LHCN-M2 (cell line): ENCODE measurements around the gene MYL1. TPM values are rescaled to one million over a fixed set of nuclear protein-coding genes. Genes with fewer than 3 reads are reported as not detected.

Experiments
- DNase-seq: peaks from one replicate; pipeline ENCODE4 v3.0.0-alpha.2; 2012; ENCODE audit warnings: low read depth
- total RNA-seq: library from RNA; depleted of rRNA; stranded (reverse); fragments of >200 nt; gene quantifications from 2 replicates; pipeline ENCODE4 v1.2.3, GENCODE V29; 2014; rRNA removed

MYL1 gene
- total RNA-seq, 1 experiment from 2014 or later = 0.34 TPM

DNA sequence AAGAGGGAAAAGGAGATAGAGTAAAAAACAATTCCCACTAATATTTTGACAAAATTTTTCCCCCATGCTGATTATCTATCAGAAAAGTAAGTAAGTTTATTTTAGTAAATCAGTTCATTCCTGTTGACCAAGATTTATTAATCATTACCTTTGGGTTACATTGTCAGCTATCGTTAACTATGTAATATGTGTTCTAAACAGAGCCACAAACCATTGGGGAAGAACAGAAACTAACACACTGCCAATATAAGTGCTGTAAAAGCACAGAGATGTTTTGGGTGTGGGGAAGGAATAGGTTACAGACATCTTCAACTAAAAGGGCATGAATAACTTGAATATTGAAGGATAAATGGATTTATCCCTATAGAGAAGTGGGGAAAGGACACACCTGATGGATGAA lies 47.3 kb downstream of the MYL1 start:
- DNase-seq = no peak

DNA sequence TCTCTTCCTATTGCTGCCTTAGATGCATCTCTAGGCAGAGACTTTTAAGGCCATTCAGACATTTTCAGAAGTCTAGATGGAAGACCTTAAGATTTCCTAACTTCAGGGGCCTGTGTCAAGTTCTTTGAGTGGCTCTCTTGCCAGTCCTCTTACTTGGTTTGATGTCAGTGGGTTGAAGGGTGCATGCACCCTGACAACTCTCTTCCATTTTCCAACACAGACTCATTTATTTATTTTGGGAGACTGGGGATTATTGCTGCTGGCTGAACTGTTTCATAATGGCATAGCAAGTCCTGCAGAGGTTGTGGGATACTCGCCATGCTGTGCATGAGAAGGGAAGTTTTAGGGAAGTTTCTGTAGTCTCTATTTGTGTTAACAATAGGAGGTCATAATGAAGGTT lies 50.7 kb downstream of the MYL1 start:
- DNase-seq = no peak

DNA sequence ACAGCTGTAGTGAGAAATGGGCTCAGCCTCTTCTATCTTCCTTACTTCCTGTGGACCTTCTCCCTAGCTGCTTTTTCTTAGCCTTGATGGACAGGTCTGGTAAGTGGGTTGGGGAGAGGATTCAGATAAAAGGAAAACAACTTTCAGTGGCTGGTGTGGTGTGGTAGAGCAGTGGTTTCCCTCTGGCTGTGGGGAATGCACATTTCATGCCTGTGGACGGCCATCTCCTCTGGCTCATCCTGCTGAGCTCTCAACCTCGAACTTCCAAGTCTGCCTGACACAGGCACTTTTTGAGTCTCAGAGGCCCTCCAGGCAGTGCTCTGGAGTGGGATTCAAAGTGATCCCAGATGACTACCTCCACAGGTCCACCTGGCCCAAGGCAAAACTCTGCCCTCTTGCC lies 51.1 kb downstream of the MYL1 start:
- no peak for DNase-seq

DNA sequence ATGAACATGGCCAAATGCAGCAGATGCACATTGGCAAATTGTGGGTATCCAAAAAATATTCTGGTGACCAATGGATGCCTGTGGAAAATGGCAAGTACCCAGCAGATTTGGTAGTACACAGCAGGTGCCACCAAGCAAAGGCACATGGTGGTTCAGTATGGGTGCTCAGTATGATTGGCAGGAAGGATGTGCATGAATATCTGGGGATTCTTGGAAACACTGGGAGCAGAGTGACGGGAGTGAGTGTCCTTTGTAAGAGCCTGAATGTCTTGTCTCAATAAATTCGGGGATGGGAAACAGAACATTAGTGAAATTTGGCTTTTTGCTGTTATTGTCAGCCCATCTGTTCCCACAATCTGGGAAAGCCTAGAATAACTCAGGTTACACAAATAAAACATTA lies 52.9 kb downstream of the MYL1 start:
- no peak for DNase-seq

DNA sequence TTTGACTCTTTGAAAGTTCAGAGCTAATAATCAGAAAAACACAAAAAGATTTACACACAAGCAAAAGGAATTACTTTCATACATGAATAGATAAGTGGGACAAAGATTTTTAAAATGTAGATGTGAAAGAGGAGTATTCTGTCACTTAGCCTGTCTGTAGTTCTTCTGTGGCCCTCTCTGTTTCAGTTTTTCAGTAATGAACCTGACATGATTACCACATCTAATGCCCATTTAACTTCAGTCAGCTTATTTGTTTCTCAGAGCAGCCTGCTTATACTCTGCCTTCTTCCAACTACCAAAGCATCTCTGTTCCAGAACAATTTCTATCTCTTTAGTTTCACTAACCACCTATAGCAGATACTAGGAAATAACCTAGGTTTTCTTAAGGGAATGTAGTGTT lies 55.3 kb downstream of the MYL1 start:
- no peak for DNase-seq

DNA sequence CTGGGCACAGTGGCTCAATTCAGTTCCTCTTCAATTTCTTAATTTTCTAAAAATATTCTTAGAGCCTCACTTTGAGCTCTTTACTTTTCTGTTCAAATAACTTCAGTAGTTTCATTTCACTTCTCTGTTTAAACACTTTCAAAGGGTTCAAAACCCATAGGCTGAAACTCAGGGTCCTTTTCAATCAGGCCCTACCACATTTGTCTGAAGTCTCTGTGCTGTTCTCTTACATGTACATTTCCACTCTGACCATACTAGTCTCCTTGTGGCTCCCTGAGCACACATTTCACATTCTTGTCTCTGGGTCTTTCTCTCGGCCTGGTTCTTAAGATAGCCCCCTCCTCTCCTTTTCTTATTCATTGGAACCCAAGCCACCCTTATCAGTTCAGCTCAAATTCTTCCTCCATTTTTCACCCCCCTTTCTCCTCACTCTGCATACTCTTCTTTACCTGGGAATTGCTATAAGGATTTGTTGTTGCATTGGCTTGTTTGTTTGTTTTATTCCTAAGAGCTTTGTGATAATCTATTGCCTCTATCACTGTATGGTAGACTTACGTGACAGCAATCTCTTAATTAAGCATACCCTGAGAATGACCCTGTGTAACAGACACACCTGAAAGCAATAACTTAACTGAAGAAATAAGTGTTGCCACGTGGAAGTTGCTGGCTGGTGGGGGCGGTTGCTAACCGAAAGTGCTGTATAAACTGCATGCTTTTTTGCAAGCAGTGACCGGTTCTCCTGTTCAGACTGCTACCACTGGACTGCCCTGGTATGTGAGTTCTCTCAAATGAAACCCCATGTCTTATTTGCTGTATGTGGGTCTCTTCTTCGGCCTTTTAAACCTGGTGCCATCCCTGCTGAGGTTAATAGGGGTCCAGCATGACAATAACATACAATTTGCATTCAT lies 62.0 kb downstream of the MYL1 start:
- DNase-seq = no peak

- no peak for DNase-seq
Observed at GRCh38 chr2:210250622-210251021, 64.4 kb downstream of the MYL1 start.

Other genes with a start within 250 kb of the MYL1 start
- gene KANSL1L, start 143.8 kb downstream of the MYL1 start, total RNA-seq = 4.1 and 8.7 TPM in 2 replicates
- gene ACADL, start 89.7 kb downstream of the MYL1 start, total RNA-seq = not detected in 2 replicates
- gene LANCL1, start 161.6 kb upstream of the MYL1 start, total RNA-seq = 41.8 and 53.8 TPM in 2 replicates
- 30.8 and 36.4 TPM in 2 replicates for gene CPS1, start 241.4 kb upstream of the MYL1 start, total RNA-seq